Measurements from ENCODE around the gene TMEM184A.
A peak's percentile ranks its signal among the peaks of the same experiment; 100 is the strongest.

The TMEM184A gene

GRCh38 chr7:1576521-1577253 is 20.7 kb upstream of the TMEM184A start:
- TF ChIP-seq CTCF (IDR thresholded peaks at IDR 0.05; ENCODE audit: insufficient read depth, low read depth, low read length, missing control alignments) = no peak
- no peak overlapping the region for H3K4me3 ChIP-seq (ENCODE audit: low read length)
- no peak for DNase-seq (ENCODE audit: low read depth)

GRCh38 chr7:1575809-1576208 is 19.8 kb upstream of the TMEM184A start:
- no peak for TF ChIP-seq CTCF (IDR thresholded peaks at IDR 0.05; ENCODE audit: insufficient read depth, low read depth, low read length, missing control alignments)
- no peak for DNase-seq (ENCODE audit: low read depth)
- H3K4me3 ChIP-seq (ENCODE audit: low read length) = no peak overlapping the region

GRCh38 chr7:1572111-1572822 is 16.3 kb upstream of the TMEM184A start:
- TF ChIP-seq CTCF (IDR thresholded peaks at IDR 0.05; ENCODE audit: insufficient read depth, low read depth, low read length, missing control alignments) = no peak
- H3K4me3 ChIP-seq (ENCODE audit: low read length) = no peak overlapping the region
- no peak for DNase-seq (ENCODE audit: low read depth)

- H3K4me3 ChIP-seq (ENCODE audit: low read length) = peak within 1 kb of the TSS; percentile 87
- peak; percentile 17 for TF ChIP-seq CTCF (IDR thresholded peaks at IDR 0.05; ENCODE audit: insufficient read depth, low read depth, low read length, missing control alignments)
- DNase-seq (ENCODE audit: low read depth) = peak; percentile 91
Observed at GRCh38 chr7:1569833-1570632, 14.0 kb upstream of the TMEM184A start, which contains the start of gene PSMG3. PSMG3 (minus strand) TSS chr7:1570032; CDS start chr7:1569339, 693 bp downstream.

- no peak for DNase-seq (ENCODE audit: low read depth)
- peak overlapping the region; percentile 68 for H3K4me3 ChIP-seq (ENCODE audit: low read length)
- no peak for TF ChIP-seq CTCF (IDR thresholded peaks at IDR 0.05; ENCODE audit: insufficient read depth, low read depth, low read length, missing control alignments)
Observed at GRCh38 chr7:1569440-1569832, 13.4 kb upstream of the TMEM184A start.

GRCh38 chr7:1569016-1569415 is 13.0 kb upstream of the TMEM184A start:
- peak; percentile 22 for DNase-seq (ENCODE audit: low read depth)
- TF ChIP-seq CTCF (IDR thresholded peaks at IDR 0.05; ENCODE audit: insufficient read depth, low read depth, low read length, missing control alignments) = no peak
- peak overlapping the region; percentile 68 for H3K4me3 ChIP-seq (ENCODE audit: low read length)
